K562 (cell line): Measurements from ENCODE around the gene MYH9. TPM values are rescaled to one million over a fixed set of nuclear protein-coding genes. Genes with fewer than 3 reads are reported as not detected.
A peak's percentile ranks its signal among the peaks of the same experiment; 100 is the strongest.

ENCODE experiments used
- ATAC-seq: fragments of 200-7000 bp; cut with Tn5 transposase; 3 replicates; pipeline ENCODE4 v1.9.1; 2020; ENCODE audit warnings: moderate library complexity
- BruUV-seq: library from RNA; stranded (reverse); fragments of 400-500 nt; replicated peaks from 2 replicates; lab custom pipeline; 2021; lab: Mats Ljungman, UMichigan
- CTCF ChIA-PET: fragments of 300-600 bp; formaldehyde crosslinking; extraction: SDS; loops from one replicate; lab custom pipeline; 2021; ENCODE audit warnings: low intra/inter-chr PET ratio; lab: Yijun Ruan, JAX
- POLR2A ChIA-PET: fragments of 300-600, 350-650 bp; sonication (Branson Sonifier 250); formaldehyde crosslinking; extraction: SDS; loops from one replicate; lab custom pipeline; 2021; ENCODE audit warnings: antibody characterized with exemption, inconsistent platforms; lab: Yijun Ruan, JAX
- DNase-seq, 4 experiments: peaks; one replicate each; pipeline versions ENCODE4 v3.0.0 to v3.0.0-alpha.2; 2011 to 2018; ENCODE audit warnings: low spot score in 3 of 4, mixed read lengths in 3 of 4; ENCODE audit errors: extremely low read depth in 1 of 4
- FAIRE-seq: peaks from 2 replicates; lab custom pipeline; 2011; peaks lifted over from hg19 to GRCh38; lab: Jason Lieb, UNC
- H2AFZ ChIP-seq: 2 replicates; pipeline ENCODE4 v1.6.0; 2011; ENCODE audit warnings: low read depth, low read length, control low read depth, inconsistent platforms
- H3K27ac ChIP-seq: fragments of 200-600 bp; 3 replicates; pipeline ENCODE4 v1.8.0; 2011; ENCODE audit warnings: low read depth, mild to moderate bottlenecking, control low read depth, inconsistent platforms, low read length, moderate library complexity, mixed read lengths; ENCODE audit errors: extremely low read depth
- H3K27me3 ChIP-seq, 2 experiments: fragments of 300-600 bp in 1 of 2; 2 replicates in 1 of 2; 3 replicates in 1 of 2; pipeline versions ENCODE4 v1.6.0 to v1.8.0; 2011; ENCODE audit warnings: inconsistent platforms in 2 of 2, low read length in 2 of 2, mild to moderate bottlenecking in 1 of 2, mixed read lengths in 1 of 2, moderate library complexity in 1 of 2; ENCODE audit not compliant: control insufficient read depth in 2 of 2, insufficient read depth in 2 of 2
- H3K36me3 ChIP-seq: fragments of 300-600 bp; 3 replicates; pipeline ENCODE4 v1.8.0; 2011; ENCODE audit warnings: mild to moderate bottlenecking, low read length, inconsistent platforms; ENCODE audit not compliant: control insufficient read depth, insufficient read depth
- H3K4me1 ChIP-seq, 2 experiments: fragments of 200-600 bp in 1 of 2; replicated peaks in 1 of 2; 2 replicates in 1 of 2; 3 replicates in 1 of 2; pipeline versions ENCODE4 v1.5.1 to v1.8.0; 2011; ENCODE audit warnings: inconsistent platforms in 2 of 2, low read length in 2 of 2, mild to moderate bottlenecking in 1 of 2, mixed read lengths in 1 of 2, moderate library complexity in 1 of 2; ENCODE audit not compliant: control insufficient read depth in 2 of 2, insufficient read depth in 2 of 2
- H3K4me2 ChIP-seq: 2 replicates; pipeline ENCODE4 v1.6.1; 2011; ENCODE audit warnings: low read length, control low read depth, inconsistent platforms, mixed read lengths; ENCODE audit not compliant: insufficient read depth
- H3K4me3 ChIP-seq: fragments of 200-600 bp; sonication (generic), shearing (Covaris generic); 2 replicates; pipeline ENCODE4 v1.5.1; 2016; ENCODE audit warnings: control low read depth, inconsistent platforms
- H3K79me2 ChIP-seq: fragments of 200-600 bp; 3 replicates; pipeline ENCODE4 v1.8.0; 2011; ENCODE audit warnings: low read length, inconsistent platforms; ENCODE audit not compliant: control insufficient read depth, insufficient read depth
- H3K9ac ChIP-seq, 2 experiments: 2 replicates each; pipeline versions ENCODE4 v1.6.0 to v1.6.1; 2011; ENCODE audit warnings: low read depth in 2 of 2, low read length in 2 of 2, control low read depth in 1 of 2, inconsistent platforms in 1 of 2, mild to moderate bottlenecking in 1 of 2, mixed read lengths in 1 of 2; ENCODE audit not compliant: insufficient read depth in 1 of 2
- H3K9me1 ChIP-seq: one replicate; pipeline ENCODE4 v1.6.0; 2011; ENCODE audit warnings: inconsistent platforms, mild to moderate bottlenecking, low read length, moderate library complexity; ENCODE audit not compliant: control insufficient read depth, insufficient read depth
- H3K9me3 ChIP-seq: replicated peaks from 2 replicates; pipeline ENCODE4 v1.5.1; 2011; ENCODE audit warnings: low read depth, low read length, inconsistent platforms; ENCODE audit not compliant: control insufficient read depth, insufficient read depth
- H4K20me1 ChIP-seq: replicated peaks from 2 replicates; pipeline ENCODE4 v1.6.1; 2011; ENCODE audit warnings: low read length, inconsistent platforms, mixed read lengths; ENCODE audit not compliant: control insufficient read depth, insufficient read depth
- ARID2 ChIP-seq: fragments of 450-650 bp; IDR thresholded peaks from 2 replicates; pipeline ENCODE4 v1.6.1; 2017; ENCODE audit warnings: antibody characterized with exemption, mild to moderate bottlenecking
- CBFA2T3 ChIP-seq: fragments of 450-650 bp; IDR thresholded peaks from 2 replicates; pipeline ENCODE4 v1.6.1; 2017
- ETV1 ChIP-seq: fragments of 450-650 bp; conservative IDR thresholded peaks from 2 replicates; pipeline ENCODE4 v1.6.1; 2016; ENCODE audit warnings: missing genetic modification characterization, control low read depth, low read depth, missing compliant biosample characterization
- MGA ChIP-seq: fragments of 450-650 bp; IDR thresholded peaks from 2 replicates; pipeline ENCODE4 v1.6.1; 2016; ENCODE audit warnings: mild to moderate bottlenecking, moderate library complexity
- RAD51 ChIP-seq: fragments of 450-650 bp; IDR thresholded peaks from 2 replicates; pipeline ENCODE4 v1.7.1; 2016; ENCODE audit warnings: low read depth, mild to moderate bottlenecking, borderline replicate concordance
- TAF7 ChIP-seq: fragments of 450-650 bp; IDR thresholded peaks from 2 replicates; pipeline ENCODE4 v1.6.1; 2016; ENCODE audit warnings: missing genetic modification characterization, missing compliant biosample characterization
- WGBS: fragments of 100-300 bp; shearing (Covaris generic); methylation state at CpG from one replicate; pipeline ENCODE4 v1.1.6; 2016; ENCODE audit warnings: low coverage, mixed read lengths; ENCODE audit not compliant: insufficient coverage; ENCODE audit errors: missing lambda C conversion rate; 5-methylcytosine and 5-hydroxymethylcytosine counted together
- in situ Hi-C: fragments of 300-500 bp; cut with MboI; formaldehyde crosslinking; loops from 4 replicates; pipeline ENCODE4 v1.15.0; 2018; ENCODE audit warnings: inconsistent platforms, mixed read lengths
- intact Hi-C: fragments of 100-400 bp; cut with micrococcal nuclease; formaldehyde crosslinking; loops from 2 replicates; pipeline ENCODE4 v1.14.2; 2022
- polyA plus RNA-seq, 8 experiments: library from polyadenylated mRNA; depleted of rRNA in 4 of 8; stranded (reverse) in 5 of 8; unstranded in 3 of 8; fragments of >200 nt; fragmentation: Nextera tagmentation in 2 of 8; fragmentation: Illumina TruSeq in 1 of 8; extraction: Ambion mirVana in 2 of 8; extraction: Trizol in 1 of 8; gene quantifications; 2 replicates each; pipeline versions ENCODE4 v1.2.1 to v1.2.3, GENCODE V29; 2011 to 2014; ENCODE audit warnings: inconsistent platforms in 1 of 8, missing spikeins in 1 of 8
- total RNA-seq, 7 experiments: library from RNA; depleted of rRNA in 6 of 7; stranded (reverse); fragments of >200 nt in 6 of 7; fragmentation: Illumina TruSeq in 2 of 7; extraction: Trizol in 2 of 7; gene quantifications; 2 replicates each; pipeline versions ENCODE4 v1.2.1 to v1.2.3, GENCODE V29; 2011 to 2021; ENCODE audit warnings: low replicate concordance in 1 of 7

The MYH9 gene
- total and polyA plus RNA-seq, 9 of the 15 experiments (the other 6 are each of a cell fraction or from before 2014, with no cell fraction given), result 0.71 to 111 (median 24.6) TPM

- TF ChIP-seq RAD51, result peak; percentile 41; the same call in 1 of the 2 replicates
- no peak for TF ChIP-seq ARID2
These were observed 27.8 kb upstream of the MYH9 start (continued) for GRCh38 chr22:36415415-36416168.

- Histone ChIP-seq H3K4me3 (no peak overlapping the region), H3K9me1 (no peaks in the 10 kb centered on the region), H2AFZ (no peak overlapping the region), H3K4me1 (peaks cover 4 to 10% of the 10 kb centered on the region in 2 experiments; a peak in 3 of 5 replicates), H4K20me1 (no peaks in the 10 kb centered on the region), H3K9ac (peak overlapping the region in 1 of 2 experiments; percentile 2; a peak in 1 of 4 replicates), H3K9me3 (no peaks in the 10 kb centered on the region), H3K4me2 (no peak overlapping the region), H3K79me2 (no peaks in the 10 kb centered on the region), H3K27ac (no peak overlapping the region), H3K36me3 (no peaks in the 10 kb centered on the region), H3K27me3 (no peaks in the 10 kb centered on the region)
- CTCF ChIA-PET, result no interaction called here
- 48% methylated on average over 9 of the region's 11 CpGs for WGBS
- in situ Hi-C loops, result no loop called here
- BruUV-seq, result no TSS peak
- FAIRE-seq (peak; percentile 65), ATAC-seq (no peak; the same call in 2 of the 3 replicates), DNase-seq (no peak)
- intact Hi-C loops, result no loop called here
- POLR2A ChIA-PET, result no interaction called here
- TF ChIP-seq TAF7 (no peak), ETV1 (tag) (no peak), CBFA2T3 (peak; percentile 31; the same call in 1 of the 2 replicates), MGA (no peak)
These were observed 25.4 kb upstream of the MYH9 start for GRCh38 chr22:36413022-36413775.
